A549 (cell line): ENCODE data around the gene R3HDM2. TPM values are rescaled to one million over a fixed set of nuclear protein-coding genes. Genes with fewer than 3 reads are reported as not detected.

ENCODE experiments used
- ATAC-seq, 2 experiments: fragments of 200-7000 bp in 1 of 2; fragments of >200 bp in 1 of 2; cut with Nextera tagmentation in 1 of 2; cut with Tn5 transposase in 1 of 2; 3 replicates each; pipeline versions ENCODE4 v1.8.0 to v1.9.1; 2018 to 2020; ENCODE audit warnings: mild to moderate bottlenecking in 1 of 2, moderate library complexity in 1 of 2
- CTCF ChIA-PET: fragments of 300-600 bp; sonication (Branson Sonifier 250); formaldehyde crosslinking; extraction: SDS; loops from one replicate; lab custom pipeline; 2021; ENCODE audit warnings: antibody characterized with exemption, inconsistent platforms; lab: Yijun Ruan, JAX
- POLR2A ChIA-PET: fragments of 350-600 bp; formaldehyde crosslinking; extraction: SDS; loops from one replicate; lab custom pipeline; 2021; ENCODE audit warnings: antibody characterized with exemption, inconsistent platforms; lab: Yijun Ruan, JAX
- DNase-seq, 2 experiments: peaks; one replicate each; pipeline versions ENCODE4 v3.0.0 to v3.0.0-alpha.2; 2011 to 2016; ENCODE audit warnings: low read depth in 1 of 2, low spot score in 1 of 2
- FAIRE-seq: peaks from 2 replicates; lab custom pipeline; 2011; peaks lifted over from hg19 to GRCh38; lab: Jason Lieb, UNC
- H3K27ac ChIP-seq, 2 experiments: fragments of >200 bp; sonication (Bioruptor Twin); formaldehyde crosslinking; 3 replicates each; pipeline ENCODE4 v1.5.1; 2016 to 2017
- H3K4me1 ChIP-seq: fragments of >200 bp; sonication (Bioruptor Twin); formaldehyde crosslinking; 3 replicates; pipeline ENCODE4 v1.6.1; 2016
- H3K4me2 ChIP-seq: fragments of >200 bp; sonication (Bioruptor Twin); formaldehyde crosslinking; 3 replicates; pipeline ENCODE4 v1.6.1; 2016
- H3K4me3 ChIP-seq: fragments of >200 bp; sonication (Bioruptor Twin); formaldehyde crosslinking; 3 replicates; pipeline ENCODE4 v1.5.1; 2016
- H3K9me3 ChIP-seq: fragments of >200 bp; sonication (Bioruptor Twin); formaldehyde crosslinking; 3 replicates; pipeline ENCODE4 v1.6.1; 2016
- CEBPB ChIP-seq, 2 experiments: fragments of >200 bp in 1 of 2; sonication (Bioruptor Twin) in 1 of 2; formaldehyde crosslinking in 1 of 2; IDR thresholded peaks; 2 replicates each; pipeline ENCODE4 v1.6.1; 2012 to 2016
- E2F6 ChIP-seq: IDR thresholded peaks from 2 replicates; pipeline ENCODE4 v1.6.1; 2012; ENCODE audit warnings: low read depth, borderline replicate concordance
- EHF ChIP-seq: fragments of 250-450 bp; sonication (Bioruptor Pico); IDR thresholded peaks from 2 replicates; pipeline ENCODE4 v1.5.0; 2020; ENCODE audit warnings: mild to moderate bottlenecking
- JUN ChIP-seq, 2 experiments: fragments of >200 bp; sonication (Bioruptor Twin); formaldehyde crosslinking; IDR thresholded peaks; 2 replicates in 1 of 2; 3 replicates in 1 of 2; pipeline ENCODE4 v1.6.1; 2016 to 2017
- NR3C1 ChIP-seq: fragments of >200 bp; sonication (Bioruptor Twin); formaldehyde crosslinking; IDR thresholded peaks from 3 replicates; pipeline ENCODE4 v1.6.1; 2017
- RCOR1 ChIP-seq: fragments of 150-350 bp; IDR thresholded peaks from 2 replicates; pipeline ENCODE4 v1.6.1; 2014; ENCODE audit warnings: antibody characterized with exemption, low read length, low read depth
- USF2 ChIP-seq: fragments of 450-650 bp; IDR thresholded peaks from 2 replicates; pipeline ENCODE4 v1.6.1; 2014; ENCODE audit warnings: antibody characterized with exemption
- ZFP36 ChIP-seq: fragments of 450-650 bp; IDR thresholded peaks from 2 replicates; pipeline ENCODE4 v1.6.1; 2014; ENCODE audit warnings: borderline replicate concordance; ENCODE audit not compliant: partially characterized antibody
- ZNF302 ChIP-seq: fragments of 250-450 bp; sonication (Bioruptor Pico); IDR thresholded peaks from 2 replicates; pipeline ENCODE4 v1.9.0; 2021; ENCODE audit warnings: inconsistent platforms, mild to moderate bottlenecking, moderate library complexity
- WGBS: methylation state at CpG from one replicate; pipeline ENCODE4 v1.1.6; 2017; ENCODE audit errors: missing lambda C conversion rate; 5-methylcytosine and 5-hydroxymethylcytosine counted together
- polyA plus RNA-seq, 4 experiments: library from polyadenylated mRNA; depleted of rRNA in 3 of 4; stranded (reverse); fragments of >200 nt; fragmentation: RNase III in 1 of 4; extraction: RNeasy Plus Mini Kit Qiagen cat#74134 plus additional on column Dnase treatment in 1 of 4; gene quantifications; 2 replicates in 3 of 4; 3 replicates in 1 of 4; pipeline ENCODE4 v1.2.3, GENCODE V29; 2011 to 2017
- TF ChIP-seq, protein P1 (sequence below): fragments of 200-600 bp; sonication (generic); IDR thresholded peaks from 2 replicates; pipeline ENCODE4 v1.6.1; 2016; ENCODE audit warnings: antibody characterized with exemption, mild to moderate bottlenecking, moderate library complexity

R3HDM2 gene
- polyA plus RNA-seq, 2 of the 4 experiments (the other 2 are of a cell fraction), result 14.0 to 30.6 TPM

DNA sequence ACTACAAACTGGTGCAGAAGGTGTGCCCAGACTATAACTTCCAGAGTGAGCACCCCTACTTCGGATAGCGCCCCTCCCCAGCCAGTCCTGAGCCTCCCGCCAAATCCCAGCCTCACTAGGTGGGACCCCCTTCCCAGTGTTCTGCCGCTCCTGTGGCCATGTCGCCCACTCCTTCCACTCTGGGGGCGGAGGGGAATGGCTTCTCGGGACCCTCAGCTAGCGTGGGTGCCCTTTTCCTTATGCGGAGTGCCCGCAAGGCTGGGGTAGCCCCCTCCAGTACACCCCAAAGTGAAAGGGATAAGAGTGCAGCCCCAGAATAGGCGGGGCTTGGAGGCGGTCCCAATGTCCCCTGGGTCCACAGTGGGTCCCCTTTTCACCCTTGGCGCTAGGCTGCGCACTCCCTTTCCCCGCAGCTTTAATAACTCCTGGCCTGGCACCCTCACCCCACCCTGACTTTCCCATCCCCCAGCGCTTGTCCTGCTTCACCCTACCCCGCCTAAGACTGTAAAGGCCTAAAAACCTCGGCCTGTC lies 205.1 kb downstream of the R3HDM2 start:
- ATAC-seq (no peak), FAIRE-seq (no peak)
- TF ChIP-seq CEBPB (IDR thresholded peaks at IDR 0.05) (no peak), E2F6 (no peak), JUN (IDR thresholded peaks at IDR 0.05) (no peak)
- TF ChIP-seq, all 56 proteins: peak for 0
- Histone ChIP-seq H3K9me3 (no peaks in the 10 kb centered on the region), H3K4me3 (no peak overlapping the region), H3K4me2 (no peak overlapping the region), H3K27ac (no peak overlapping the region), H3K4me1 (peaks cover 5% of the 10 kb centered on the region; the same call in 2 of the 3 replicates)
- POLR2A ChIA-PET, result no interaction called here
- 85% methylated on average over 16 of the region's 18 CpGs for WGBS
- DNase-seq, result no peak
- CTCF ChIA-PET, result interaction anchor here (0.7 to 26.5 kb wide), 5 partner anchors 10 to 227 kb away, joined by 3 to 615 read pairs (median 3); partner anchors contain the start of gene NXPH4

- TF ChIP-seq NR3C1, result no peak
- TF ChIP-seq RCOR1, result no peak
- TF ChIP-seq, protein P1, sequence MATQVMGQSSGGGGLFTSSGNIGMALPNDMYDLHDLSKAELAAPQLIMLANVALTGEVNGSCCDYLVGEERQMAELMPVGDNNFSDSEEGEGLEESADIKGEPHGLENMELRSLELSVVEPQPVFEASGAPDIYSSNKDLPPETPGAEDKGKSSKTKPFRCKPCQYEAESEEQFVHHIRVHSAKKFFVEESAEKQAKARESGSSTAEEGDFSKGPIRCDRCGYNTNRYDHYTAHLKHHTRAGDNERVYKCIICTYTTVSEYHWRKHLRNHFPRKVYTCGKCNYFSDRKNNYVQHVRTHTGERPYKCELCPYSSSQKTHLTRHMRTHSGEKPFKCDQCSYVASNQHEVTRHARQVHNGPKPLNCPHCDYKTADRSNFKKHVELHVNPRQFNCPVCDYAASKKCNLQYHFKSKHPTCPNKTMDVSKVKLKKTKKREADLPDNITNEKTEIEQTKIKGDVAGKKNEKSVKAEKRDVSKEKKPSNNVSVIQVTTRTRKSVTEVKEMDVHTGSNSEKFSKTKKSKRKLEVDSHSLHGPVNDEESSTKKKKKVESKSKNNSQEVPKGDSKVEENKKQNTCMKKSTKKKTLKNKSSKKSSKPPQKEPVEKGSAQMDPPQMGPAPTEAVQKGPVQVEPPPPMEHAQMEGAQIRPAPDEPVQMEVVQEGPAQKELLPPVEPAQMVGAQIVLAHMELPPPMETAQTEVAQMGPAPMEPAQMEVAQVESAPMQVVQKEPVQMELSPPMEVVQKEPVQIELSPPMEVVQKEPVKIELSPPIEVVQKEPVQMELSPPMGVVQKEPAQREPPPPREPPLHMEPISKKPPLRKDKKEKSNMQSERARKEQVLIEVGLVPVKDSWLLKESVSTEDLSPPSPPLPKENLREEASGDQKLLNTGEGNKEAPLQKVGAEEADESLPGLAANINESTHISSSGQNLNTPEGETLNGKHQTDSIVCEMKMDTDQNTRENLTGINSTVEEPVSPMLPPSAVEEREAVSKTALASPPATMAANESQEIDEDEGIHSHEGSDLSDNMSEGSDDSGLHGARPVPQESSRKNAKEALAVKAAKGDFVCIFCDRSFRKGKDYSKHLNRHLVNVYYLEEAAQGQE, result no peak
- no peak for TF ChIP-seq CEBPB (IDR thresholded peaks at IDR 0.05)
- no peak for TF ChIP-seq USF2
- no peak for TF ChIP-seq ZFP36
- TF ChIP-seq EHF (CRISPR knock-in tag), result no peak
- no peak for DNase-seq
- Histone ChIP-seq H3K4me3 (no peak overlapping the region), H3K27ac (no peak overlapping the region), H3K9me3 (no peaks in the 10 kb centered on the region), H3K4me1 (0 out of 3 replicates have a peak, but pooled peaks cover 3% of the 10 kb centered on the region), H3K4me2 (no peak overlapping the region)
- no peak for FAIRE-seq
- ChIA-PET CTCF (interaction anchor here (0.9 to 26.5 kb wide), 6 partner anchors 8 to 53 kb away, joined by 3 to 615 read pairs (median 4); partner anchors contain the start of gene NXPH4), POLR2A (no interaction called here)
- 86% methylated on average over 46 of the region's 61 CpGs for WGBS
- ATAC-seq, result peak in 1 of 2 experiments; percentile 55; a peak in 3 of 6 replicates
These were observed 205.7 kb downstream of the R3HDM2 start for GRCh38 chr12:57224973-57225679.

- H3K4me2 ChIP-seq, result no peak overlapping the region
- WGBS, result 91% methylated on average over 30 of the region's 30 CpGs
- 0 out of 3 replicates have a peak, but pooled peaks cover 3% of the 10 kb centered on the region for H3K4me1 ChIP-seq
- CTCF ChIA-PET, result interaction anchor here (0.9 to 26.5 kb wide), 6 partner anchors 8 to 53 kb away, joined by 3 to 615 read pairs (median 4); partner anchors contain the start of gene NXPH4
- no peak for TF ChIP-seq ZNF302 (CRISPR knock-in tag)
- no peak for TF ChIP-seq E2F6
- H3K9me3 ChIP-seq, result no peaks in the 10 kb centered on the region
- H3K4me3 ChIP-seq, result no peak overlapping the region
- no peak for ATAC-seq
- POLR2A ChIA-PET, result no interaction called here
- no peak for DNase-seq
- FAIRE-seq, result no peak
- H3K27ac ChIP-seq, result no peak overlapping the region
These were observed 206.4 kb downstream of the R3HDM2 start for GRCh38 chr12:57224278-57224972.
